ENCODE measurements around the gene MAPKAP1.

Gene MAPKAP1

DNA sequence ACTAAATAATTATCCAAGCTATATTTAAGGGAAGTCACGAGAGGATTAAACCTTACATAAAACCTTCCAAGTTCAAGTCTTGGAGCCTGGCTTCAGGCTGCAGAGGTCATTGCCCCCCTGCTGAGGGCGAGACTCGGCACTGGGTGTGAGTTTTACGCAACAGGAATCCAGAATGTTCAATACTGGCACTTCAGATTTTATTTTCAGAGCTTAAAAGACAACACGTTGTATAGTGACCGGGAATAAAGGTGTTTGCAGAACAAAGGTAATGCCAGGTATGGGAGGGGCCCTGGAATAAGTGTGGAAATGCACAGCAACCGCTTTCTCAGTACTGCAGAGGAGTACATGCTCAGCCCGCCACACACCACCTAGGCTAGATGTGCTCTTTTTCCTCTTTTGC is 238.4 kb downstream of the MAPKAP1 start:
- TF ChIP-seq, protein P1, sequence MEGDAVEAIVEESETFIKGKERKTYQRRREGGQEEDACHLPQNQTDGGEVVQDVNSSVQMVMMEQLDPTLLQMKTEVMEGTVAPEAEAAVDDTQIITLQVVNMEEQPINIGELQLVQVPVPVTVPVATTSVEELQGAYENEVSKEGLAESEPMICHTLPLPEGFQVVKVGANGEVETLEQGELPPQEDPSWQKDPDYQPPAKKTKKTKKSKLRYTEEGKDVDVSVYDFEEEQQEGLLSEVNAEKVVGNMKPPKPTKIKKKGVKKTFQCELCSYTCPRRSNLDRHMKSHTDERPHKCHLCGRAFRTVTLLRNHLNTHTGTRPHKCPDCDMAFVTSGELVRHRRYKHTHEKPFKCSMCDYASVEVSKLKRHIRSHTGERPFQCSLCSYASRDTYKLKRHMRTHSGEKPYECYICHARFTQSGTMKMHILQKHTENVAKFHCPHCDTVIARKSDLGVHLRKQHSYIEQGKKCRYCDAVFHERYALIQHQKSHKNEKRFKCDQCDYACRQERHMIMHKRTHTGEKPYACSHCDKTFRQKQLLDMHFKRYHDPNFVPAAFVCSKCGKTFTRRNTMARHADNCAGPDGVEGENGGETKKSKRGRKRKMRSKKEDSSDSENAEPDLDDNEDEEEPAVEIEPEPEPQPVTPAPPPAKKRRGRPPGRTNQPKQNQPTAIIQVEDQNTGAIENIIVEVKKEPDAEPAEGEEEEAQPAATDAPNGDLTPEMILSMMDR (IDR thresholded peaks at IDR 0.05; ENCODE audit: low read depth, low read length, missing control alignments) = no peak
- Histone ChIP-seq H3K27me3 (replicated peaks) (no peaks in the 10 kb centered on the region), H3K36me3 (replicated peaks) (no peaks in the 10 kb centered on the region), H3K4me3 (ENCODE audit: low read depth, low read length) (no peak overlapping the region), H3K27ac (no peak overlapping the region)
- in situ Hi-C loops (cut with HindIII; ENCODE audit: low pct_ligation_motif_present, low sequenced_read_pairs) = no loop called here
- no peak for DNase-seq

DNA sequence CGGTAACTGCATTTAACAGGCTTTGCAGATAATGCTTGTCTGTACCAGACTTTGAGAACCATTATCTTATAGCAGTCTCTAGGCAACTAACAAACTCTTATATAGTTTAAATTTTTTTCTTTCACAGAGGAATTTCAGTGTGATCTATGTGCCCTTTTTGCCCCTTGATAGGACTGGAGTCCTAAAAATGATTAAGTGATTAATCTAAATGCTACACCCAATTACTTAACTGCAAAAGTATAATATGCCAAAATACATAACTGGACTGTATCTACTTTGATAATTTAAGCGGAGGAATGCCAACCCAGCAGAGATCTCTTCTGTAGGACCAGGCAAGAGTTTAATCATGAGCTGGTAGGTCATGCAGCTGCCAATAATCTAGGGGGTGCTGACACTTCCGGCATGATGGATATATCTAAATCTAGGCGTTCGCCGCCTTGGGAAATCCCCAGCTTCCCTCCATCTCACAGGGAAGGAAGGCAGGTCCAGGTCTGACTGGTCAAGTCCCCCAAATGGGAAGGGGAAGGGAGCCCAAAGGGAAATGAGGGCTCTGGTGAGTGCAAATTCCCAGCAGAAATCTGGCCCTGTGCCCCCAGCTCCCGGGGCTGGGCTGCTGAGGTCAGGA is 239.8 kb downstream of the MAPKAP1 start:
- H3K36me3 ChIP-seq (replicated peaks) = no peaks in the 10 kb centered on the region
- in situ Hi-C loops (cut with HindIII; ENCODE audit: low pct_ligation_motif_present, low sequenced_read_pairs) = no loop called here

DNA sequence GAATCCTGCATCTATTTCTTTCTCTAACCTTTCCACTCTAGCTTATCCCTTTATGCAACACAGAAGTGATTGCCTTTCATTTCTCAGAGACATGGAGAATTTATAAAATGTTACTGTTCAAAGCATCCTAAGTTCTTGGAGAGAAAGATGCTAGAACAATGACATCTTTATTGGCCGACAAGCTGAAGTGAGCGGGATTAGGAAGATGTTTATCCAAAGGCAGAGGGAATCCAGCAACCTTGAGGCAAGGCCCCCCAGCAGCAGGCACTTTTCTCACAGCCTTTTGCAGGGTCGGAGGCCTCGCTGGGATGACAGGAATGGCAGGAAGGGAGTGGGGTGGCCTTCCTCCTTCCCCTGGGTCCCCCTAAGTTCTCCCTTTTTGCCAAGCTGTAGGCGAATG is 240.6 kb downstream of the MAPKAP1 start:
- no peaks in the 10 kb centered on the region for H3K36me3 ChIP-seq (replicated peaks)
- TF ChIP-seq, protein P1 (IDR thresholded peaks at IDR 0.05; ENCODE audit: low read depth, low read length, missing control alignments) = no peak
- no peak overlapping the region for H3K27ac ChIP-seq
- DNase-seq = no peak
- H3K27me3 ChIP-seq (replicated peaks) = no peaks in the 10 kb centered on the region
- in situ Hi-C loops (cut with HindIII; ENCODE audit: low pct_ligation_motif_present, low sequenced_read_pairs) = no loop called here
- H3K4me3 ChIP-seq (ENCODE audit: low read depth, low read length) = no peak overlapping the region

More for the DNA sequence above, 239.8 kb downstream of the MAPKAP1 start:
- no peak for DNase-seq
- Histone ChIP-seq H3K27ac (no peak overlapping the region), H3K4me3 (ENCODE audit: low read depth, low read length) (no peak overlapping the region), H3K27me3 (replicated peaks) (no peaks in the 10 kb centered on the region)
- TF ChIP-seq, protein P1 (IDR thresholded peaks at IDR 0.05; ENCODE audit: low read depth, low read length, missing control alignments) = no peak

DNA sequence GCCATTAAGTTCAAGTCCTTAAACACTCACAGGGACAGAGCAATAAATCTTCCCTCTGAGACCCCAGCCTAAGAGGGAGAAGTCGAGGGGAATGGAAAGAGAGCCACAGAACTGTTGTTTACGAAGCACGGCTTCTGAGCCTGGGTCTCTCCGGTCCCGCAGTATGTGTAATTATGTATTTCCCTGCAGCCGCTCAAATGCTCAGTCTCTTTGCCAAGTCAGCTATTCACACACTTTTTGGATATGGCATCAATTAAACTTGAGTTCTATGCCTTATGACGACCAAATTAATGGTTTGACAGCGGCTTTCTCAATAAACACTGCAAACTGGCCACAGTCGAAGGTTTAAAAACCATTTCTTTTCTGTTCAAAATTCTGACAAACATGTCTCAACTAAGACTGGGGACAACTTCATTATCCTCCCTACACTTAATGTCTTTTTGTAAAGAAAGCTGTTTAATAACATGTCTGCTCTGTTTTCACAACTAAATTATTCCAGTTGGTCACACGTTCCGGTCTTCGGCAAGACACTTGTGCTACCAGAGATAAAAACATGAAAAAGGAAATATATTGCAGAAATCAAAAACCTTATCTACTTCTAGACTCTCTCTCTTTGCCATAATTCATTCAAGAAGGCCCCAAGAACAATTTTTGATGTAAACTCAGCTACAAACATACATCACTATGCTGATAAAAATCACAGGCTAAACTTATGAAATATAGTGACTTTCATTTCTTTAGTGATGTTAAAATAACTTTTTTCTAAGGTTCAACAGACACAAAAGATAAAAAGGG is 242.2 kb downstream of the MAPKAP1 start:
- Histone ChIP-seq H3K4me3 (ENCODE audit: low read depth, low read length) (no peak overlapping the region), H3K36me3 (replicated peaks) (no peaks in the 10 kb centered on the region), H3K27ac (no peak overlapping the region), H3K27me3 (replicated peaks) (no peaks in the 10 kb centered on the region)
- in situ Hi-C loops (cut with HindIII; ENCODE audit: low pct_ligation_motif_present, low sequenced_read_pairs) = no loop called here
- TF ChIP-seq, protein P1 (IDR thresholded peaks at IDR 0.05; ENCODE audit: low read depth, low read length, missing control alignments) = no peak
- DNase-seq = no peak

DNA sequence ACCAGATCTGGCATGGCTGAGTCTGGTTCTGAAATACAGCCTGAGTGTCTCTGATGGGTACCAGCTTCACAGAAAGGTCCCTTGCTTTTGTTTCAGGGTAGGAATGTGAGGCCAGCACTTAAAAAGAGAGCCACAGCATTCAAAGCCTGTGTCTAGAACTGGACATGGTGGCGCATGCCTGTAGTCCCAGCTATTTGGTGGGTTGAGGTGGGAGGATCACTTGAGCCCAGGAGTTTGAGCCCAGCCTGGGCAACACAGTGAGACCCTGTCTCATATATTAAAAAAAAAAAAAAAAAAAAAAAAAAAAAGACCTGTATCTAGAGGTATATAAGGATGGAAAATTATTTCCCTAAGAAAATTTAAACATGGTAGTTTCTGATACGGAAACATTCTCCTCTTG is 243.1 kb downstream of the MAPKAP1 start:
- Histone ChIP-seq H3K27me3 (replicated peaks) (no peaks in the 10 kb centered on the region), H3K4me3 (ENCODE audit: low read depth, low read length) (no peak overlapping the region), H3K36me3 (replicated peaks) (no peaks in the 10 kb centered on the region), H3K27ac (no peak overlapping the region)
- TF ChIP-seq, protein P1 (IDR thresholded peaks at IDR 0.05; ENCODE audit: low read depth, low read length, missing control alignments) = no peak
- in situ Hi-C loops (cut with HindIII; ENCODE audit: low pct_ligation_motif_present, low sequenced_read_pairs) = no loop called here
- DNase-seq = no peak
